ENCODE measurements around the gene EPB41L4A. TPM values are rescaled to one million over a fixed set of nuclear protein-coding genes. Genes with fewer than 3 reads are reported as not detected.
"Not testable (repeated sequence)": the region's sequence is repeated elsewhere in the genome, so short reads cannot be mapped to it uniquely, and the experiment has no call there.

The EPB41L4A gene
- total and polyA plus RNA-seq, 8 donors: 4.4 to 77.6 (median 12.1) TPM

- peak in 1 of 2 donors; percentile 17 for DNase-seq
- no peaks in the 10 kb centered on the region for H3K27me3 ChIP-seq
- H3K9me3 ChIP-seq: no peaks in the 10 kb centered on the region
- H3K4me1 ChIP-seq: no peaks in the 10 kb centered on the region
- TF ChIP-seq POLR2AphosphoS5 (IDR thresholded peaks at IDR 0.05) (no peak), EP300 (IDR thresholded peaks at IDR 0.05) (no peak), CTCF (IDR thresholded peaks at IDR 0.05) (peak in 1 of 7 experiments; percentile 12), POLR2A (IDR thresholded peaks at IDR 0.05) (no peak)
- intact Hi-C loops (cut with DNase I; ENCODE audit: low total_unique reads): no loop called here
- H3K4me3 ChIP-seq: no peak overlapping the region
- H3K36me3 ChIP-seq: no peaks in the 10 kb centered on the region
- no peak overlapping the region for H3K27ac ChIP-seq
- 32 to 53% (median 48%) methylated on average over 2 of the region's 2 CpGs for WGBS, 5 donors
Measured at GRCh38 chr5:112366987-112367386, 52.1 kb downstream of the EPB41L4A start.

GRCh38 chr5:112360740-112361139, 58.3 kb downstream of the EPB41L4A start:
- H3K27me3 ChIP-seq; intact Hi-C loops (cut with DNase I; ENCODE audit: low total_unique reads); DNase-seq; H3K36me3 ChIP-seq; H3K4me1 ChIP-seq; H3K27ac ChIP-seq; H3K4me3 ChIP-seq; H3K9me3 ChIP-seq: not testable (repeated sequence)
- WGBS, 5 donors: 79 to 92% (median 82%) methylated on average over 25 to 26 of the region's 26 CpGs

GRCh38 chr5:112356178-112356956, 62.7 kb downstream of the EPB41L4A start:
- intact Hi-C loops (cut with DNase I; ENCODE audit: low total_unique reads): no loop called here
- DNase-seq: no peak
- no peaks in the 10 kb centered on the region for H3K9me3 ChIP-seq
- TF ChIP-seq EP300 (IDR thresholded peaks at IDR 0.05) (no peak), POLR2AphosphoS5 (IDR thresholded peaks at IDR 0.05) (no peak), POLR2A (IDR thresholded peaks at IDR 0.05) (no peak)
- H3K36me3 ChIP-seq: no peaks in the 10 kb centered on the region
- WGBS, 5 donors: 85 to 96% (median 92%) methylated on average over 3 of the region's 3 CpGs
- no peaks in the 10 kb centered on the region for H3K27me3 ChIP-seq
- no peak overlapping the region for H3K4me3 ChIP-seq
- no peak overlapping the region for H3K27ac ChIP-seq
- peaks cover 0 to 8% (median 0%) of the 10 kb centered on the region in 4 donors for H3K4me1 ChIP-seq

GRCh38 chr5:112355058-112355685, 63.9 kb downstream of the EPB41L4A start:
- intact Hi-C loops (cut with DNase I; ENCODE audit: low total_unique reads): no loop called here
- 82 to 89% (median 88%) methylated on average over 5 of the region's 5 CpGs for WGBS, 5 donors

GRCh38 chr5:112353678-112354077, 65.4 kb downstream of the EPB41L4A start:
- WGBS, 5 donors: 58 to 94% (median 63%) methylated on average over 2 to 3 of the region's 3 CpGs
- TF ChIP-seq CTCF (IDR thresholded peaks at IDR 0.05) (no peak), EP300 (IDR thresholded peaks at IDR 0.05) (no peak)
- no peak for DNase-seq
- Histone ChIP-seq H3K4me1 (peaks cover 0 to 8% (median 0%) of the 10 kb centered on the region in 4 donors), H3K4me3 (no peak overlapping the region), H3K27me3 (no peaks in the 10 kb centered on the region), H3K27ac (no peak overlapping the region), H3K36me3 (no peaks in the 10 kb centered on the region), H3K9me3 (no peaks in the 10 kb centered on the region)
- intact Hi-C loops (cut with DNase I; ENCODE audit: low total_unique reads): no loop called here

More at GRCh38 chr5:112355058-112355685, 63.9 kb downstream of the EPB41L4A start:
- Histone ChIP-seq H3K36me3 (no peaks in the 10 kb centered on the region), H3K4me1 (peaks cover 0 to 8% (median 0%) of the 10 kb centered on the region in 4 donors), H3K4me3 (no peak overlapping the region), H3K27ac (no peak overlapping the region), H3K27me3 (no peaks in the 10 kb centered on the region), H3K9me3 (no peaks in the 10 kb centered on the region)
- no peak for DNase-seq
- TF ChIP-seq EP300 (IDR thresholded peaks at IDR 0.05): no peak
- TF ChIP-seq CTCF (IDR thresholded peaks at IDR 0.05): no peak
- no peak for TF ChIP-seq POLR2AphosphoS5 (IDR thresholded peaks at IDR 0.05)
- TF ChIP-seq POLR2A (IDR thresholded peaks at IDR 0.05): no peak

Data from stomach (tissue), 9 donors.